HEK293T (cell line): Measurements from ENCODE around the gene AMZ2.

Experiments used
- ARNT ChIP-seq: fragments of 450-650 bp; IDR thresholded peaks from 2 replicates; pipeline ENCODE4 v1.6.1; 2017; ENCODE audit warnings: mild to moderate bottlenecking
- BHLHE40 ChIP-seq: fragments of 450-650 bp; IDR thresholded peaks from 2 replicates; pipeline ENCODE4 v1.6.1; 2016; ENCODE audit warnings: mild to moderate bottlenecking, moderate library complexity, borderline replicate concordance
- CTBP1 ChIP-seq: fragments of 450-650 bp; IDR thresholded peaks from 2 replicates; pipeline ENCODE4 v1.6.1; 2016; ENCODE audit warnings: borderline replicate concordance
- ELF4 ChIP-seq: fragments of 450-650 bp; IDR thresholded peaks from 2 replicates; pipeline ENCODE4 v1.6.1; 2017; ENCODE audit warnings: antibody characterized with exemption
- FOXA1 ChIP-seq: fragments of 450-650 bp; IDR thresholded peaks from 2 replicates; pipeline ENCODE4 v1.6.1; 2016; ENCODE audit warnings: mild to moderate bottlenecking
- FOXK2 ChIP-seq: fragments of 450-650 bp; IDR thresholded peaks from 2 replicates; pipeline ENCODE4 v1.6.1; 2016; ENCODE audit warnings: mild to moderate bottlenecking
- FOXM1 ChIP-seq: fragments of 450-650 bp; IDR thresholded peaks from 2 replicates; pipeline ENCODE4 v1.6.1; 2017; ENCODE audit warnings: mild to moderate bottlenecking, borderline replicate concordance
- LEF1 ChIP-seq: fragments of 450-650 bp; IDR thresholded peaks from 2 replicates; pipeline ENCODE4 v1.6.1; 2017; ENCODE audit warnings: mild to moderate bottlenecking, borderline replicate concordance
- NFRKB ChIP-seq: fragments of 450-650 bp; IDR thresholded peaks from 2 replicates; pipeline ENCODE4 v1.6.1; 2016; ENCODE audit warnings: mild to moderate bottlenecking, moderate library complexity
- PKNOX1 ChIP-seq: fragments of 450-650 bp; IDR thresholded peaks from 2 replicates; pipeline ENCODE4 v1.6.1; 2016
- SP1 ChIP-seq: fragments of 450-650 bp; IDR thresholded peaks from 2 replicates; pipeline ENCODE4 v1.6.1; 2017
- SUZ12 ChIP-seq: fragments of 450-650 bp; IDR thresholded peaks from 2 replicates; pipeline ENCODE4 v1.6.1; 2016; ENCODE audit warnings: mild to moderate bottlenecking
- ZNF384 ChIP-seq: fragments of 450-650 bp; IDR thresholded peaks from 2 replicates; pipeline ENCODE4 v1.6.1; 2016

GRCh38 chr17:68231541-68231940 is 16.3 kb upstream of the AMZ2 start:
- TF ChIP-seq FOXM1 (no peak), BHLHE40 (no peak), CTBP1 (no peak), FOXA1 (no peak), LEF1 (no peak), FOXK2 (no peak), PKNOX1 (no peak), ELF4 (no peak), SUZ12 (no peak), ARNT (no peak), SP1 (no peak), ZNF384 (no peak), NFRKB (no peak)
